ENCODE results near the gene LBH. TPM values are rescaled to one million over a fixed set of nuclear protein-coding genes. Genes with fewer than 3 reads are reported as not detected.

LBH gene
- total RNA-seq, 1 donor from 2014 or later: 51.7 TPM

DNA sequence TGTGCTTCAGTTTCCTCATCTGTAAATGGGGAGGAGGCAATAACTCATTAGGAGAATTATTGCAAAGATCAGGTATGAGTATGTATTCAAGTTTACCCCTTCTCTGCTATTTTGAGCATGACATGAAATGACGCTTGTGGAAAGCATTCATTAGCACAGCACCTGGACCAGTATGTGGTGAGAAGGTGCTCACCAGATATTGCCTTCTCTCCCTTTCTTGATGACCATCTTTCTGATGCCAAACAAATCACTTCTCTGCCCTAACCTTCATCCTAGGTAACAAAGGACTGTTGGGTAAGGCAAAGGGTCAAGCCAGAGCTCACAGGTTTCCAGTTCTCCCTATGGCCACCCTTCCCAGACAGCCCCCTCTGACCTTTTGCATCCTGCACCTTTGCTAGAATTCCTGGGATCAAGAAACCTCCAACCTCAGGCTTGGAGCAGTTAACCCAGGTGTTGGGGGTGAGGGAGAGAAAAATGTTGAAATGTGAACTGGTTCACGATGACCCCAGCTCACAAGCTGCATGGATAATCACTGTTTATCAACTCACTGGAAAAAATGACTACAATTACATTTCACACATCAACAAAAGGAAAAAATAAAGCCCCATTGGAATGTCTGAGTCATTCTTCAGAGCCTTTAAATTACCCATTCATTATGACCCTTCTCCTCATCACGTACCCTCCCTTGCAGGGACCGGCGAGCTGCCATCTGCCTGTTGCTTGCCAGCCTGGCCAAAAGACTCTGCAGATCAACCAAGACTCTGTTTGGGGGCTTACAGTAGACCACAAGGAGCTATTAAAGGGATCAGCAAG is 41.6 kb downstream of the LBH start:
- DNase-seq (ENCODE audit: low read depth): peak; percentile 86
- Histone ChIP-seq H3K79me2 (ENCODE audit: insufficient read depth, low read length) (no peaks in the 10 kb centered on the region), H3K4me3 (ENCODE audit: insufficient read depth, low read depth, low read length) (no peak overlapping the region), H2AFZ (ENCODE audit: low read depth, low read length) (no peak overlapping the region), H3K4me1 (ENCODE audit: insufficient read depth, low read length) (peaks cover 30% of the 10 kb centered on the region), H3K4me2 (ENCODE audit: low read length) (peak overlapping the region; percentile 56), H3K27ac (ENCODE audit: low read depth, low read length) (peak overlapping the region; percentile 70), H3K9ac (ENCODE audit: low read length) (peak overlapping the region; percentile 9), H4K20me1 (ENCODE audit: insufficient read depth, low read length) (no peaks in the 10 kb centered on the region), H3K27me3 (ENCODE audit: insufficient read depth, low read length) (no peaks in the 10 kb centered on the region), H3K36me3 (ENCODE audit: insufficient read depth, low read length) (no peaks in the 10 kb centered on the region), H3K9me3 (ENCODE audit: insufficient read depth, low read depth, low read length) (no peaks in the 10 kb centered on the region)
- H3K9me3 Mint-ChIP-seq (ENCODE audit: unreplicated experiment): no peaks in the 10 kb centered on the region
- TF ChIP-seq EZH2 (IDR thresholded peaks at IDR 0.05; ENCODE audit: insufficient read depth, low read length): no peak
- TF ChIP-seq, protein P1, sequence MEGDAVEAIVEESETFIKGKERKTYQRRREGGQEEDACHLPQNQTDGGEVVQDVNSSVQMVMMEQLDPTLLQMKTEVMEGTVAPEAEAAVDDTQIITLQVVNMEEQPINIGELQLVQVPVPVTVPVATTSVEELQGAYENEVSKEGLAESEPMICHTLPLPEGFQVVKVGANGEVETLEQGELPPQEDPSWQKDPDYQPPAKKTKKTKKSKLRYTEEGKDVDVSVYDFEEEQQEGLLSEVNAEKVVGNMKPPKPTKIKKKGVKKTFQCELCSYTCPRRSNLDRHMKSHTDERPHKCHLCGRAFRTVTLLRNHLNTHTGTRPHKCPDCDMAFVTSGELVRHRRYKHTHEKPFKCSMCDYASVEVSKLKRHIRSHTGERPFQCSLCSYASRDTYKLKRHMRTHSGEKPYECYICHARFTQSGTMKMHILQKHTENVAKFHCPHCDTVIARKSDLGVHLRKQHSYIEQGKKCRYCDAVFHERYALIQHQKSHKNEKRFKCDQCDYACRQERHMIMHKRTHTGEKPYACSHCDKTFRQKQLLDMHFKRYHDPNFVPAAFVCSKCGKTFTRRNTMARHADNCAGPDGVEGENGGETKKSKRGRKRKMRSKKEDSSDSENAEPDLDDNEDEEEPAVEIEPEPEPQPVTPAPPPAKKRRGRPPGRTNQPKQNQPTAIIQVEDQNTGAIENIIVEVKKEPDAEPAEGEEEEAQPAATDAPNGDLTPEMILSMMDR (IDR thresholded peaks at IDR 0.05; ENCODE audit: insufficient read depth, low read depth, low read length): no peak
- peak; percentile 94 for FAIRE-seq
- H3K4me3 Mint-ChIP-seq (ENCODE audit: unreplicated experiment): no peak overlapping the region
- H3K27me3 Mint-ChIP-seq (ENCODE audit: low read depth, unreplicated experiment): peaks cover 10% of the 10 kb centered on the region
- H3K36me3 Mint-ChIP-seq (ENCODE audit: low read depth, unreplicated experiment): no peaks in the 10 kb centered on the region
- peak overlapping the region; percentile 51 for H3K27ac Mint-ChIP-seq (ENCODE audit: unreplicated experiment)
- H3K4me1 Mint-ChIP-seq (ENCODE audit: low read depth, unreplicated experiment): peaks cover 33% of the 10 kb centered on the region

DNA sequence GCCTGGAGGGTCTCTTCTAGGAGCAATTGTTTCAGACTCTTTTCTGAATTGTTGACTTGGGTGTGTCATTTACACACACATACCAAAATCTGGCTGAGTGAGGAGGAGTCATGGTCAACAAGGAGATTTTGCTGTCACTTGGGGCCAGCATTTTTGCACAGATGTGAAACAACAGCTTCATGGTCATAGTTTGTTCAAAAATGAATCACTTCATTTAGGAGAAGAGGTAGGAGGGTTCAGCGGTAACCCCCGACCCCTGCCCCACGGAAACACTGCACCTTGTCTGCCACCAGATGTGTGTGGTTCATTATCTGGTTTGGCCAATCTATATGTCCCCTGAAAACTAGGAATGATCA is 42.2 kb downstream of the LBH start:
- H3K27ac ChIP-seq (ENCODE audit: low read depth, low read length): peak overlapping the region; percentile 70
- H3K79me2 ChIP-seq (ENCODE audit: insufficient read depth, low read length): no peaks in the 10 kb centered on the region
- DNase-seq (ENCODE audit: low read depth): no peak
- Mint-ChIP-seq H3K27ac (ENCODE audit: unreplicated experiment) (peak overlapping the region; percentile 51), H3K4me1 (ENCODE audit: low read depth, unreplicated experiment) (peaks cover 36% of the 10 kb centered on the region), H3K27me3 (ENCODE audit: low read depth, unreplicated experiment) (peaks cover 10% of the 10 kb centered on the region), H3K36me3 (ENCODE audit: low read depth, unreplicated experiment) (no peaks in the 10 kb centered on the region), H3K9me3 (ENCODE audit: unreplicated experiment) (peaks cover 2% of the 10 kb centered on the region), H3K4me3 (ENCODE audit: unreplicated experiment) (peak overlapping the region; percentile 20)
- H3K9me3 ChIP-seq (ENCODE audit: insufficient read depth, low read depth, low read length): no peaks in the 10 kb centered on the region
- no peaks in the 10 kb centered on the region for H3K36me3 ChIP-seq (ENCODE audit: insufficient read depth, low read length)
- TF ChIP-seq EZH2 (IDR thresholded peaks at IDR 0.05; ENCODE audit: insufficient read depth, low read length): no peak
- no peak for FAIRE-seq
- peak overlapping the region; percentile 9 for H3K9ac ChIP-seq (ENCODE audit: low read length)
- H3K4me1 ChIP-seq (ENCODE audit: insufficient read depth, low read length): peaks cover 30% of the 10 kb centered on the region
- no peak overlapping the region for H2AFZ ChIP-seq (ENCODE audit: low read depth, low read length)
- no peaks in the 10 kb centered on the region for H3K27me3 ChIP-seq (ENCODE audit: insufficient read depth, low read length)
- H3K4me2 ChIP-seq (ENCODE audit: low read length): peak overlapping the region; percentile 56
- no peaks in the 10 kb centered on the region for H4K20me1 ChIP-seq (ENCODE audit: insufficient read depth, low read length)
- H3K4me3 ChIP-seq (ENCODE audit: insufficient read depth, low read depth, low read length): no peak overlapping the region

DNA sequence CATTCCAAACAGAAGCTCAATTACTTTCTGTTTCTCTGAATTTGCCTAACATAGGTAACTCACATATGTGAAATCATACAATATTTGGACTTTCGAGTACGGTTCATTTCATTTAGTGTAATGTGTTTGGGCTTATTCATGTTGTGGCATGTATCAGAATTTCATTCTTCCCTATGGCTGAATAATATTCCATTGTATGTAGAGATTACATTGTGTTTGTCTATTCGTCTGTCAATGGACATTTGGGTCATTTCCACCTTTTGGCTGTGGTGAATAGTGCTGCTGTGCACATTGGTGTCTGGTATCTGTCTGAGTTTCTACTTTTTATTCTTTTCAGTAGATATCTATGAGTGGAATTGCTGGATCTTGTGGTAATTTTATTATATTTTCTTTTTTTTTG is 43.9 kb downstream of the LBH start:
- TF ChIP-seq, protein P1 (IDR thresholded peaks at IDR 0.05; ENCODE audit: insufficient read depth, low read depth, low read length): no peak
- TF ChIP-seq EZH2 (IDR thresholded peaks at IDR 0.05; ENCODE audit: insufficient read depth, low read length): no peak
- Histone ChIP-seq H3K9ac (ENCODE audit: low read length) (no peak overlapping the region), H4K20me1 (ENCODE audit: insufficient read depth, low read length) (no peaks in the 10 kb centered on the region), H3K27ac (ENCODE audit: low read depth, low read length) (peak overlapping the region; percentile 87), H3K36me3 (ENCODE audit: insufficient read depth, low read length) (no peaks in the 10 kb centered on the region), H3K4me3 (ENCODE audit: insufficient read depth, low read depth, low read length) (no peak overlapping the region), H3K9me3 (ENCODE audit: insufficient read depth, low read depth, low read length) (no peaks in the 10 kb centered on the region), H2AFZ (ENCODE audit: low read depth, low read length) (no peak overlapping the region), H3K4me1 (ENCODE audit: insufficient read depth, low read length) (peaks cover 30% of the 10 kb centered on the region), H3K27me3 (ENCODE audit: insufficient read depth, low read length) (no peaks in the 10 kb centered on the region), H3K79me2 (ENCODE audit: insufficient read depth, low read length) (no peaks in the 10 kb centered on the region), H3K4me2 (ENCODE audit: low read length) (peak overlapping the region; percentile 42)
- no peak for FAIRE-seq
- DNase-seq (ENCODE audit: low read depth): no peak
- Mint-ChIP-seq H3K36me3 (ENCODE audit: low read depth, unreplicated experiment) (peaks cover 1% of the 10 kb centered on the region), H3K27ac (ENCODE audit: unreplicated experiment) (no peak overlapping the region), H3K4me3 (ENCODE audit: unreplicated experiment) (no peak overlapping the region), H3K27me3 (ENCODE audit: low read depth, unreplicated experiment) (peaks cover 3% of the 10 kb centered on the region), H3K4me1 (ENCODE audit: low read depth, unreplicated experiment) (peaks cover 38% of the 10 kb centered on the region), H3K9me3 (ENCODE audit: unreplicated experiment) (peaks cover 5% of the 10 kb centered on the region)
